HG02763 (cell line): ENCODE measurements around the gene MRPL14.
"Not testable (repeated sequence)": the region's sequence is repeated elsewhere in the genome, so short reads cannot be mapped to it uniquely, and the experiment has no call there.

Experiments used
- ATAC-seq: cut with Tn5 transposase; IDR thresholded peaks from one replicate; pipeline ENCODE4 v1.9.1; 2021; ENCODE audit warnings: mild to moderate bottlenecking, moderate library complexity; ENCODE audit not compliant: unreplicated experiment

Gene MRPL14

GRCh38 chr6:44150317-44150917 lies 23.2 kb upstream of the MRPL14 start:
- no peak for ATAC-seq

- ATAC-seq, result no peak
These were observed 22.2 kb upstream of the MRPL14 start for GRCh38 chr6:44149369-44150012.

GRCh38 chr6:44148306-44148705 lies 21.1 kb upstream of the MRPL14 start:
- no peak for ATAC-seq

GRCh38 chr6:44147256-44147655 lies 20.0 kb upstream of the MRPL14 start:
- no peak for ATAC-seq

- no peak for ATAC-seq
These were observed 19.4 kb upstream of the MRPL14 start for GRCh38 chr6:44146685-44147084.

- ATAC-seq, result no peak
These were observed 18.6 kb upstream of the MRPL14 start for GRCh38 chr6:44145839-44146238.

GRCh38 chr6:44144536-44144935 lies 17.3 kb upstream of the MRPL14 start:
- not testable (repeated sequence) for ATAC-seq

- ATAC-seq, result no peak
These were observed 16.5 kb upstream of the MRPL14 start for GRCh38 chr6:44143731-44144130.

GRCh38 chr6:44142835-44143234 lies 15.6 kb upstream of the MRPL14 start:
- ATAC-seq, result no peak

- ATAC-seq, result no peak
These were observed 12.1 kb upstream of the MRPL14 start for GRCh38 chr6:44139351-44139743.

- no peak for ATAC-seq
These were observed 11.6 kb upstream of the MRPL14 start for GRCh38 chr6:44138717-44139350.

GRCh38 chr6:44135875-44136274 lies 8.6 kb upstream of the MRPL14 start:
- ATAC-seq, result no peak

- ATAC-seq, result no peak
These were observed 8.0 kb upstream of the MRPL14 start for GRCh38 chr6:44135173-44135758.

GRCh38 chr6:44133981-44134711 lies 6.9 kb upstream of the MRPL14 start:
- no peak for ATAC-seq

- no peak for ATAC-seq
These were observed 6.0 kb upstream of the MRPL14 start for GRCh38 chr6:44133003-44133931.

GRCh38 chr6:44132476-44132875 lies 5.2 kb upstream of the MRPL14 start:
- no peak for ATAC-seq

GRCh38 chr6:44131892-44132291 lies 4.6 kb upstream of the MRPL14 start:
- no peak for ATAC-seq

- ATAC-seq, result no peak
These were observed 2.6 kb upstream of the MRPL14 start for GRCh38 chr6:44129841-44130322.

- no peak for ATAC-seq
These were observed 1.0 kb upstream of the MRPL14 start for GRCh38 chr6:44128020-44128917.
